Endometrial microvascular endothelial cells (primary cell): Measurements from ENCODE around the gene MAP4. TPM values are rescaled to one million over a fixed set of nuclear protein-coding genes. Genes with fewer than 3 reads are reported as not detected.
"Not testable (repeated sequence)": the region's sequence is repeated elsewhere in the genome, so short reads cannot be mapped to it uniquely, and the experiment has no call there.

Source experiments
- in situ Hi-C: cut with HindIII; loops from 2 replicates; pipeline ENCODE4 v1.10.0; 2017; ENCODE audit warnings: low sequenced_read_pairs, low pct_unique_long_range_greater_than_20kb; ENCODE audit errors: inconsistent ontology term
- total RNA-seq: library from RNA; depleted of rRNA; stranded (reverse); fragments of >200 nt; gene quantifications from one replicate; pipeline ENCODE4 v1.2.3, GENCODE V29; 2015; ENCODE audit errors: inconsistent ontology term

MAP4 gene, protein sequence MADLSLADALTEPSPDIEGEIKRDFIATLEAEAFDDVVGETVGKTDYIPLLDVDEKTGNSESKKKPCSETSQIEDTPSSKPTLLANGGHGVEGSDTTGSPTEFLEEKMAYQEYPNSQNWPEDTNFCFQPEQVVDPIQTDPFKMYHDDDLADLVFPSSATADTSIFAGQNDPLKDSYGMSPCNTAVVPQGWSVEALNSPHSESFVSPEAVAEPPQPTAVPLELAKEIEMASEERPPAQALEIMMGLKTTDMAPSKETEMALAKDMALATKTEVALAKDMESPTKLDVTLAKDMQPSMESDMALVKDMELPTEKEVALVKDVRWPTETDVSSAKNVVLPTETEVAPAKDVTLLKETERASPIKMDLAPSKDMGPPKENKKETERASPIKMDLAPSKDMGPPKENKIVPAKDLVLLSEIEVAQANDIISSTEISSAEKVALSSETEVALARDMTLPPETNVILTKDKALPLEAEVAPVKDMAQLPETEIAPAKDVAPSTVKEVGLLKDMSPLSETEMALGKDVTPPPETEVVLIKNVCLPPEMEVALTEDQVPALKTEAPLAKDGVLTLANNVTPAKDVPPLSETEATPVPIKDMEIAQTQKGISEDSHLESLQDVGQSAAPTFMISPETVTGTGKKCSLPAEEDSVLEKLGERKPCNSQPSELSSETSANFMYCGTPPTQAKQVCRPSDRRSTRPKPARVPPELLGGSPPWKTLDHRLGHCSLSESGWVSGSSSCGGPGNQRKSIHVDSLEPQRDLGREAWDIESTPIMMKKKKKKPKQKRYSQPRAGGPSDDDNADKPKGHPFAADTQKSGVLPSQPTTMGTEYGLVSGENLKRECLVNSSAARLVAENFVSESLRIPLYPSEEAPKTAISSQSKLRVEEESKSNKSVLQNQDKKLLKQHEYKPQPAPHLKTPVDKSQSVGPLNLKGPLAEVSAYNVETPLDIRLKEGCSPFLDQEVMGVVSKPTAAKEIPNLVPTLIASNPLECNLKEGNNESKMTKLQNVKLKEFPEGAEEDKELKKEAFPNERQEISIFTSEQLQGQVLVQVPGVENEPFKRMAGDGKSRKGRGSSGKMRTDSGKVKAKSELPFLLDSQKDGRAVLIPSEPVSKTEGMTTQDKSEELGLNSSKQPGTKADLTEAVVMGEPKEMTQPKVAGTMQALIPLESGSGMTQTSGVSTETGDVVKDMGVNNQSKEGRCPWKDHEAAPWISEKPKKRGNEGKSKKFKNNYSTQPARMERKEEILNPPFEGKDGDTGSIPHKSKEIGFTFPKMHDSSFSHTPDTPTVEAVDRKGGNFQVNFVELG (N-terminal part only)
- total RNA-seq, result 156 TPM

DNA sequence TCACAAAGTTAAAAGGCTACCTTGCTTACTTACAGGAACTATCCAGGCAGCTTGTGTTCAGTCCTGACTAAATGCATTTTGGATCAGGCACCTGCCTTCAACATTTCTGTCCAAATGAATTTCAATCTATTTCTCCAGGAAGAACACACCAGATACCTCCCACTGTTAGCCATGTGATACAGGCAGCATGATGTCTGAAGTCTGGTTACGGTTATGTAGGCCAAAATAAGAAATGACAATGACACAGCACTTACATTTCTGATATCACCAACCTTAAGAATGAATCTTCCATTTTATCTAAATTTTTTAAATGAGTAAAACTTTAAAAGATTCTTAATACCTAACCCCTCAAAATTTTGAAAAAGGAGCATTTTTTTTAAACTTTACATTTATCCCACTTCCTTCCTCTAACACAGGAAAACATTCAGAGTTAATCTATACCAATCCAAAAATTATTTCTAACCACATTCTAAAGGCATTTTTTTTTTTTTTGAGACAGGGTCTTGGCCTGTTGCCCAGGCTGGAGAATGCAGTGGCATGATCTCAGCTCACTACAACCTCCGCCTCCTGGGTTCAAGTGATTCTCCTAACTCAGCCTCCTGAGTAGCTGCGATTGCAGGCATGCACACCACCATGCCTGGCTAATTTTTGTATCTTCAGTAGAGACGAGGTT, at the start of gene MAP4:
Gene MAP4, minus strand, starts transcription at position 116 of the 673 bp plus-strand sequence. CDS start 17,556 bp downstream, outside the sequence.
- in situ Hi-C loops, result no loop called here

DNA sequence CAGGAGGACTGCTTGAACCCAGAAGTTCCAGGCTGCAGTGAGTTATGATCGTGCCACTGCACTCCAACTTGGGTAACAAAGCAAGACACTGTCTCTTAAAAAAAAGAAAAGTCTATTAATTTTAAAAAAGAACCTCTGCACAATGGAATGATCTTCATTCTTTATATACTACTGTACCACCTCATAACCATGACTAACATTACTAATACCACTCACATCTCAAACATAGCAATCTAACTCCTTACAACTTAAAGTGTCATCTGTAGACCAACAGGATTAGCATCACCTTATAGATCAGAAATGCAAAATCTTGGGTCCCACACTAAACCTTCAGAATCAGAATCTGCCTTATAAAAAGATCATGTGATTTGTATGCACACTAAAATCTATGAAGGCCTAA, 48.8 kb upstream of the MAP4 start:
- in situ Hi-C loops, result no loop called here

DNA sequence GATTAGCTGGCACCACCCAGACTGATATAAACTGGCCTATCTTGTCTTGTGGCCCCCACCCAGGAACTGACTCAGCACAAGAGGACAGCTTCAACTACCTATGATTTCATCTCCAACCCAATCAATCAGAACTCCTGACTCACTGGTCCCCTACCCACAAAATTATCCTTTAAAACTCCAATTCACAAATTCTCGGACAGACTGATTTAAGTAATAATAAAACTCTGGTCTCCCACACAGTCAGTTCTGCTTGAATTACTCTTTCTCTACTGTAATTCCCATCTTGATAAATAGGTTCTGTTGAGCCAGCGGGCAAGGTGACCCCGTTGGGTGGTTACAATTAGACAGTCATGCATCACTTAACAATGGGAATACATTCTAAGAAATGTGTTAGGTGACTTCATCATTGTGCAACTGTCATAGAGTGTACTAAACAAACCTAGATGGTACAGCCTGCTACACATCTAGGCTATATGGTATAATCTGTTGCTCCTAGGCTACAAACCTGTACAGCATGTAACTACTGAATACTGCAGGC, 48.1 kb upstream of the MAP4 start:
- in situ Hi-C loops, result no loop called here

DNA sequence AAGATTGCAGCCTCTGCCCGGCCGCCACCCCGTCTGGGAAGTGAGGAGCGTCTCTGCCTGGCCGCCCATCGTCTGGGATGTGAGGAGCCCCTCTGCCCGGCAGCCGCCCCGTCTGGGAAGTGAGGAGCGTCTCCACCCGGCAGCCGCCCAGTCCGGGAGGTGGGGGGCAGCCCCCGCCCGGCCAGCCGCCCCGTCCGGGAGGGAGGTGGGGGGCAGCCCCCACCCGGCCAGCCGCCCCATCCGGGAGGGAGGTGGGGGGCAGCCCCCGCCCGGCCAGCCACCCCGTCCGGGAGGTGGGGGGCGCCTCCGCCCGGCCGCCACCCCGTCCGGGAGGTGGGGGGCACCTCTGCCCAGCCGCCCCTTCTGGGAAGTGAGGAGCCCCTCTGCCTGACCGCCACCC, 45.4 kb upstream of the MAP4 start:
- in situ Hi-C loops, result not testable (repeated sequence)

DNA sequence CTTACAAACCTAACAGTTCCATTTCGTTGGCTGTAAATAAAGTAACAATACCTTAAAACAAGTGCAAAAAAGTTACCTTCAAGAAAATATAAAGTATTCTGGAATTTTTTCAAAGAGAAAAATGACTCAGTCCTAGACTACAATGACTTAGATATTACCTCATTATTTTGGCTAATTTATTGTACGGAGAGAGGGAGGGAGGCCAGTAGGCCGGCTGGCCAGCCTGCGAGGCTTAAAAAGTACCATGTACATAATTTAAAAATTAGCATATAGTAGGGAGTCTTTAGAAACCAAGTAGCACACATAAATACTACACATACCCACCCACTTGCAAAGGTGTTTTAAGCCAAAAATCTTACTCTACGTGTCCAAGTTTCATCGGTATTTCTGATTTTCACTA, 41.9 kb upstream of the MAP4 start:
- in situ Hi-C loops, result no loop called here

DNA sequence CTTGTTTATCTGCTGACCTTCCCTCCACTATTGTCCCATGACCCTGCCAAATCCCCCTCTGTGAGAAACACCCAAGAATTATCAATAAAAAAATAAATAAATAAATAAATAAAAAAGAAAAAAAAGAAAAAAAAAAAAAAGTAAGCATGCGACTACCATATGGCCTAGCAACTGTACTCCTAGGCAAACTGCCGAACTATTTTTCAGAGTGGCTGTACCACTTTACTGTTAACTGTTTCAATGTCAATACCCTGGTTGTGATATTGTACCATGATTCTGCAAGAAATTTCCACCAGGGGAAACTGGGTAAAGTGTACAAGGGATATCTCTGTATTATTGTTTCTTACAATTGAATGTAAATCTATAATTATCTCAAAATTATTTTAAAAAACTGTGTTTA, 41.3 kb upstream of the MAP4 start:
- in situ Hi-C loops, result no loop called here

DNA sequence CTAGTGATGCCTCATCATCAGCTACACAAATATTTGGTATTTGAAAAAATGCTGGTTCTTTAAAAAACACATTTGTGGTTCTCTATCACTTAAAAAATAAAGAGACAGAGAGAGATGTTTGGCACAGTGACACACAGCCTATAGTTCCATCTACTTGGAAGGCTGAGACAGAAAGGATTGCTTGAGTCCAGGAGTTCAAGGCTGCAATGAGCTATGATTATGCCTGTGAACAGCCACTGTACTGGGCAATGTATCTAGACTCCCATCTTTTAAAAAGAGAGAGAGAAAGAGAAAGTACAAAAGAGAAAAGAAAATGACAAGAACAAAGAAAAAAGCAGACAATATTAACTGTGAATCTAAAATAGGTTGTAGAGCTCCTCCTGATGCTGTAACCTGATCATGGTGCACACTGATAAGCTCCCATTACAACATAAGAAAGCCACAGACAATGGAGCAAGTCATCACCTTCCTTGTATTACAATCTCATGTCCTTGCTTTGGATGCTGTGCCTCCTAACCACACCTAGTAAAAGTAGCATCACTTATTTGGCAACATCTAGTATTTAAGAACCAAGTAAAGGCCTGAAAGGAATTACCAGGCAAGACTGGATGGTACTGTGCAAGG, 31.7 kb upstream of the MAP4 start:
- in situ Hi-C loops, result no loop called here

DNA sequence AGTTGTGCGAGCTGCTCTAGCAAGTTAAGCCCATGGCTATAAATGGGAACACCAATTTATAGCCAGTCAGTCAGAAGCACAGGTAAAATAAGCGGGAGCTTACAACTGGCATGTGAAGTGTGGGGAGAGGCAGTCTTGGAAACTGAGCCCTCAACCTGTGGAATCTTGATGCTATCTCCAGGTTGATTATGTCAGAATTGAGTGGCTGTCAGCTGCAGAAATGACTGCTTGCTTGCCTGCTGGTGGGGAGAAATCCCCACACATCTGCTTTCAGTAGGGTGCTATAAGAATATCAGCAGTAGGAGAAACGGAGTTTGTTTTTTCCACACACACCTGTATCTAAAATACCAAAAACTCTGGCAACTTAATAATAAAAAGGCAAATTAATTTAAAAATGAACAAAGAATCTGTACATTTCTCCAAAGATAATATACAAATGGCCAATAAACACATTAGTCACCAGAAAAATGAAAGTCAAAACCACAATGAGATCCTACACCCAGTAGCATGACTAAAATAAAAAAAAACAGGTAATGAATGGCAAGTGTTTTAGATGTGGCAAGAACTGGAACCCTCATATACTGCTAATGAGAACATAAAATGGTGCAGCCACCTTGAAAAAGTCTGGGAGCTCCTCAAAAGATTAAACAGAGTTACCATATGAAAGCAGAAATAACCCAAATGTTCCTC, 26.0 kb upstream of the MAP4 start:
- in situ Hi-C loops, result no loop called here

DNA sequence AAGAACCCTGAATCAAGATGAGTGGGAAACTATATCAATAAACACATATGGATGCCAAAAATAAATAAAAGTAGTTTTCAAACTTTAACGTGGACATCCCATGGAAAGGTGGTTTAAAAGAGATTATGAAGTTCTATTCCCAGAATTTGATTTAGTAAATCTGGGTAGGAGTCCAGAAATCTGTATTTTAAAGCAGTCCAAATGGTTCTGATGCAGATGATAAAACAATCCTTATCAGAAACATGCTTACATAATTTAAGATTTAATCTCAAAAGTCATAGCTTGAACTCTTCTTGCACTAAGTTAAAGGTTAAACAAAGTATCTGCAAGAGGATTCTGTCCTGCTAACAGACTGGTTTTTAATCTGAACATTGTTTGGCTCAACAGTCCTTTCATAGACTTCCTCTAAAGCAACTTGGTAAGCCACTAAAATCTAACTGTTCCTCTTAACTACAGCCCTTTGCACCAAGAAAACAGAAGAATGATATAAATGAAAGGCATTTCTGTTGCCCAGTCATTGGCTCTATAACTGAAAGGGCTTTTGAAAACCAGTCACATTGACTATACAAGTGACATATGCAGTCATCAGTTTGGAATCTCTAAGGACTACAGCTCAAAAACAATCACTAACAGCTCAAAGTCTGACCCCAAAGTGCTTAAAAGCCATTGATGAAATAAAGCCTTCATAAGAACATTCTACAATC, 23.4 kb upstream of the MAP4 start:
- in situ Hi-C loops, result no loop called here

DNA sequence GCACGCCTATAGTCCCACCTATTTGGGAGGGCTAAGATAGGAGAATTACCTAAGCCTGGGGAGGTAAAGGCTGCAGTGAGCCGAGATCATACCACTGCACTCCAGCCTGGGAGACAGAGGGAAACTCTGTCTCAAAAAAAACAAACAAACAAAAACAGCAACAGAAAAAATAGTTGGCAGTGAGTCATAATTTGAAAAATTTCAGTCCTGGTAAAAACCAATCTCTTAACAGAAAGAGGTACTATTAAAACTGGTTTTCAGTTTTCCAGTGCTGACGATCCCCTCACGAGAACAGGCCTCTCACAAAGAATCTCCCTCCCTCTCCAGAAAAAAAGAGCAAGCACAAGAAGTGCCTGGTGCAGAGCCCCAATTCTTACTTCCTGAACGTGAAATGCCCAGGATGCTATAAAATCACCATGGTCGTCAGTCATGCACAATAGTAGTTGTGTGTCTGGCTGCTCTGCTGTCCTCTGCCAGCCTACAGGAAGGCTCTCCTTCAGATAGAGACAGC, 22.8 kb upstream of the MAP4 start:
- in situ Hi-C loops, result no loop called here

DNA sequence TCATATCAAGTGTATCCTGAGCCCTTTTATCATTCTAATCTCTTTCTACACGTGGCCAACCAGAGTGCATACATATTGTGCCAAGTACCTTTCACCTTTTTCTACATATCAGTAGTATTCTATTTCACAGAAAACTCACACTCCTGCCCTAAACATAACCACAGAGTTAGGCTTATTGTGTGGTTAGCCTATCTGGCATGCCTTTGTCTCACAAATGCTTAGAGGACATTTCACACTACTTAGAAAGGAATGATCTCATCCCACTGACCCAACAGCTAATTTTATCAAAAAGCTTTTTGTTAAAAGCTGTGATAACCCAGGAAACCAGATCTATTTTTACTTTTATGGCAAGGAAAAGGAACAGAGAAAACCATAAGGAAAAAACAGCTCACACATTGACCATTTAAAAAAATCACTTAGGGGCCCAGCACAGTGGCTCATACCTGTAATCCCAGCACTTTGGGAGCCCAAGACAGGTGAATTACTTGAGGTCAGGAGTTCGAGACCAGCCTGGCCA, 17.8 kb upstream of the MAP4 start:
- in situ Hi-C loops, result no loop called here

DNA sequence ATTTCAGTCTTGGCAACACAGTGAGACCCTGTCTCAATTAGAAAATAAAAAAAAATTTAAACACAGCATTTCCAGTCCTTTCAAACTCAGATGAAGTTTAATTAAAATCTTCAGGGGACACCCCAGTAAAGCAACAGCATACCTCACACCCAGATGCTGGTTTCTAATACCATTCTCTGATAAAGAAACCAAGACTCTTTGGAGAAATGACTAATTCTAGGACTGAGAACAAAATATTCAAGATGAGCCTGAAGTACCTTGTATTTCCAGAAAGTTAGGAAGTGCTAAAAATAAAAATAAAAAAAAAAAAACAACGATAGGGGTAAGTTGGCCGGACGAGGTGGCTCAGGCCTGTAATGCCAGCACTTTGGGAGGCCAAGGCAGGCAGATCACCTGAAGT, 14.0 kb upstream of the MAP4 start:
- in situ Hi-C loops, result no loop called here

DNA sequence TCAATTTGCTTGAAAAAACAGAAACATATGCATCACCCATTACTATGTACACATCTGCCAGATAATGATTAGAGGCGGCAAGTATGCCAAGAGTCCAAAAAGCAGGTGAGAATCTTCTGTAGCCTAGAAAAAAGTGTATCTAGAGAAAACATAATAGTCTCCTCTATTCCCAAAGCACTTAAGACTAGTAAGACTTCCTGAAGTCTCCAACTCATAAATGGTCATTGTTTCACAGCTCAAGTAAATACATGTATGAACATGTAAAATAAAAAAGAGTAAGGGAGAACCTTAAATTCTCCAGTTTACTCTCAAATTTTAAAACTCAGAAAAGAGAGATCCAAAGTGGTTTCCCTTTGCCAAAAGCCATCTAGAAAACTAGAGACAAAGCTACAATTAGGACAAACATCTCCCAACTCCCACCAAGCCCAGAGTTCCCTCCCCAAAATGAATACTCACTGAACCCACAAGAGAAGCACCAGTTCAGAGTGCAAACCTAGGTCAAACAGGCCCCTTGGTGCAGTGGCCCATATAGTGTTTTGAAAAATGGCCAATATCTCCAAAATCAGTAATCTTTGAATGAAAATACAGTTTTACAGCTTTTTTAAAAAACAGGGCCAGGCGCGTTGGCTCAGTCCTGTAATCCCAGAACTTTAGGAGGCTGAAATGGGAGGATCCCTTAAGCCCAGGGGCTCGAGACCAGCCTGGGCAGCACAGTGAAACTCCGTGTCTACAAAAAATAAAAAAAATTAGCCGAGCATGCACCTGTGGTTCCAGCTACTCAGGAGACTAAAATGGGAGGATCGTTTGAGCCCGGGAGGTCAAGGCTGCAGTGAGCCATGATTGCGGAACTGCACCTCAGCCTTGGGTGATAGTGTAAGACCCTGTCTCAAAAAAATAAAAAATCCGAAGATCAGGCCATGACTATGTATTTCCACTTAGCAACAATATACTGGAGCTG, 11.0 kb upstream of the MAP4 start:
- in situ Hi-C loops, result no loop called here

DNA sequence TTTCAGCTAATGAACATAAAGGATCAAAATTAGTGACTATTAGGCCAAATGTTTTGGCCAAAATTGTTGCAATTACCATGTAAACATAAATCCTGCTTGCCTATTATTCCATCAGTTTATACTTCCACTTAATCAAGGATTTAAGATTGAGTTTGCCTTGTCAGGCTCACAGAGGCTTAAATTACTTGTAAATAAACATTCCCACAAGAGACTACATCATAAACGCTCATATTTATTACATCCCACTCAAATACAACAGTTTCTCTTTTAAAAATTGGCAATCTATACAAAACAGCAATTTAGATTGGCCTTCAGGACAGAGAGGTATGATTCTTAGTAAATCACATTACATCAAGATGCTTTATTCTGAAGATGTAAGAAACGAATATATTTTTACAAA, 9.9 kb upstream of the MAP4 start:
- in situ Hi-C loops, result no loop called here

DNA sequence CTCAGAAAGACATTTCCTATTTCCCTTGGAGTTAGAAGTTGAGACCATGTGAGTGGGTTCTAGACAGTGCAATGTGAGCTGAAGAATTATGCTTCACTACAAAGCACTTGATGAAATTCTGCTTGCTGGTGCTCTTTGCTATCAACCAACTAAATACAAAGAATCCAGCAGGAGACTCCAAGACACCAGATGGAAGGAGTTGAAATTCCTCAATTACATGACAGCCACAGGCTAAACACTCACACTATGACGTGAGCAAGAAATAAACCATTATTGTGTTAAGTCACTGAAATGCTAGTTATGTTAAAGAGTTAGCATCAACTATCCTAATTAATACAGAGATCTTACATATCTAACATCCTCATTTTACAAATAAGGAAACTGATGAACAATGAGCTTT, 8.2 kb upstream of the MAP4 start:
- in situ Hi-C loops, result no loop called here
